RCC 7860 (cell line): ENCODE results near the gene LRIT1.

Experiments used
- DNase-seq: peaks from one replicate; pipeline ENCODE4 v3.0.0-alpha.2; 2015; ENCODE audit warnings: low spot score
- FAIRE-seq: peaks from 2 replicates; lab custom pipeline; 2012; peaks lifted over from hg19 to GRCh38; lab: Jason Lieb, UNC

LRIT1 gene

GRCh38 chr10:84195044-84195830 lies 46.1 kb downstream of the LRIT1 start:
- FAIRE-seq (no peak), DNase-seq (no peak)

- FAIRE-seq: no peak
Measured at GRCh38 chr10:84194424-84195043, 46.8 kb downstream of the LRIT1 start, which contains the start of gene CDHR1. CDHR1 (plus strand) TSS chr10:84194537; CDS start chr10:84194761, 224 bp downstream.

GRCh38 chr10:84193846-84194423 lies 47.4 kb downstream of the LRIT1 start:
- FAIRE-seq (no peak), DNase-seq (no peak)

More at GRCh38 chr10:84194424-84195043, 46.8 kb downstream of the LRIT1 start, which contains the start of gene CDHR1:
- DNase-seq: peak; percentile 44

GRCh38 chr10:84193327-84193726 lies 48.0 kb downstream of the LRIT1 start:
- FAIRE-seq (no peak), DNase-seq (no peak)

GRCh38 chr10:84191106-84191505 lies 50.2 kb downstream of the LRIT1 start:
- no peak for DNase-seq
- no peak for FAIRE-seq

- DNase-seq (no peak), FAIRE-seq (no peak)
Measured at GRCh38 chr10:84190621-84191020, 50.7 kb downstream of the LRIT1 start.

GRCh38 chr10:84188815-84189214 lies 52.5 kb downstream of the LRIT1 start:
- FAIRE-seq: no peak

GRCh38 chr10:84185526-84186175 lies 55.7 kb downstream of the LRIT1 start:
- FAIRE-seq: no peak
- DNase-seq: no peak

More at GRCh38 chr10:84188815-84189214, 52.5 kb downstream of the LRIT1 start:
- DNase-seq: no peak

- DNase-seq (no peak), FAIRE-seq (no peak)
Measured at GRCh38 chr10:84184517-84184916, 56.8 kb downstream of the LRIT1 start.

- FAIRE-seq (no peak), DNase-seq (no peak)
Measured at GRCh38 chr10:84181631-84182030, 59.7 kb downstream of the LRIT1 start.
